ENCODE results near the gene CSPG4. TPM values are rescaled to one million over a fixed set of nuclear protein-coding genes. Genes with fewer than 3 reads are reported as not detected.

The CSPG4 gene
- total and polyA plus RNA-seq, 9 of the 15 experiments (the other 6 are each of a cell fraction or from before 2014, with no cell fraction given), result under 0.01 to 0.07 (median 0.04) TPM; not detected in 5

DNA sequence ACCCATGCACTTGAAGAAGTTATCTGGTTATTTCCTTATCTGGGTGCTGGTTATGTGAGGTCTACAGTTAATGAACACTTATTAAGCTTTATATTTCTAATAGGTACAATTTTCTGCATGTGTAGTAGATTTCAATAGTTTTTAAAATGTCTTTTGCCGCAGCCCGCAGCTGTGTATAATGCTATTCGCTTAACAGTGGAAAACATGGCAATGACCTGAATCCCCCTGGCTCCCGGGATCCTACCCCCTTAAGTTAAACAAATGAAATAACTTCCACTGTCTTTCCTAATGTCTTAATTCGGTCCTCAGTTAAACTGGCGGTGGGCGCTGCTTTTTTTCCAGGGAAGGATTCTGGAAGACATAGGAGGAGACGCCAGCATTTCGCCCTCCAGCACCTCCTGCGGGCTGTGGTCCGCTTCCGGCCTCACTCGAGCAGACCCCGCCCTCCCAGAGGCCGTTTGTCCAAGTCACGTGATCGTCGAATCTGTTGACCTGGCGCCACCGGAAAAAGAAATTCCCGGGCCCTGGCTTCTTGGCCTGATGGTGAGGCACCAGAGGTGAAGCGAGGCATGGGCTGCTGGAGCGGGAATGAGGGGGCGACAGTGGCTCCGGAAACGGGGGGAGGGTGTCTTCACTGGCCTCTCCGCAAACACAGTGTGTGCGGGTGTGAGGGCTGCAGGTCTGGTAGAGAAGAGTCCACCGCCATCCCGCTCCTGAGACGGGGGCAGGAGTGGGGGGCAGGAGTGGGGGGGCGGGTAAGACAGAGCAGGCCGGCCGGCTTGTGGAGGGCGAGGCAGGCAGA, 45.6 kb upstream of the CSPG4 start (continued):
- TF ChIP-seq, protein P1, sequence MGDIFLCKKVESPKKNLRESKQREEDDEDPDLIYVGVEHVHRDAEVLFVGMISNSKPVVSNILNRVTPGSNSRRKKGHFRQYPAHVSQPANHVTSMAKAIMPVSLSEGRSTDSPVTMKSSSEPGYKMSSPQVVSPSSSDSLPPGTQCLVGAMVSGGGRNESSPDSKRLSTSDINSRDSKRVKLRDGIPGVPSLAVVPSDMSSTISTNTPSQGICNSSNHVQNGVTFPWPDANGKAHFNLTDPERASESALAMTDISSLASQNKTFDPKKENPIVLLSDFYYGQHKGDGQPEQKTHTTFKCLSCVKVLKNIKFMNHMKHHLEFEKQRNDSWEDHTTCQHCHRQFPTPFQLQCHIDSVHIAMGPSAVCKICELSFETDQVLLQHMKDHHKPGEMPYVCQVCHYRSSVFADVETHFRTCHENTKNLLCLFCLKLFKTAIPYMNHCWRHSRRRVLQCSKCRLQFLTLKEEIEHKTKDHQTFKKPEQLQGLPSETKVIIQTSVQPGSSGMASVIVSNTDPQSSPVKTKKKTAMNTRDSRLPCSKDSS (IDR thresholded peaks at IDR 0.05; ENCODE audit: low read depth, partially characterized antibody), result no peak
- no peak for TF ChIP-seq CTBP1 (IDR thresholded peaks at IDR 0.05; ENCODE audit: borderline replicate concordance)
- TF ChIP-seq, protein P2, sequence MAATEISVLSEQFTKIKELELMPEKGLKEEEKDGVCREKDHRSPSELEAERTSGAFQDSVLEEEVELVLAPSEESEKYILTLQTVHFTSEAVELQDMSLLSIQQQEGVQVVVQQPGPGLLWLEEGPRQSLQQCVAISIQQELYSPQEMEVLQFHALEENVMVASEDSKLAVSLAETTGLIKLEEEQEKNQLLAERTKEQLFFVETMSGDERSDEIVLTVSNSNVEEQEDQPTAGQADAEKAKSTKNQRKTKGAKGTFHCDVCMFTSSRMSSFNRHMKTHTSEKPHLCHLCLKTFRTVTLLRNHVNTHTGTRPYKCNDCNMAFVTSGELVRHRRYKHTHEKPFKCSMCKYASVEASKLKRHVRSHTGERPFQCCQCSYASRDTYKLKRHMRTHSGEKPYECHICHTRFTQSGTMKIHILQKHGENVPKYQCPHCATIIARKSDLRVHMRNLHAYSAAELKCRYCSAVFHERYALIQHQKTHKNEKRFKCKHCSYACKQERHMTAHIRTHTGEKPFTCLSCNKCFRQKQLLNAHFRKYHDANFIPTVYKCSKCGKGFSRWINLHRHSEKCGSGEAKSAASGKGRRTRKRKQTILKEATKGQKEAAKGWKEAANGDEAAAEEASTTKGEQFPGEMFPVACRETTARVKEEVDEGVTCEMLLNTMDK (IDR thresholded peaks at IDR 0.05; ENCODE audit: borderline replicate concordance, insufficient read depth, low read depth, low read length, poor library complexity, severe bottlenecking), result no peak
- no peak for TF ChIP-seq ZNF830 (CRISPR knock-in tag; IDR thresholded peaks at IDR 0.05)
- TF ChIP-seq FUS (optimal IDR thresholded peaks at IDR 0.05; ENCODE audit: low read depth, low read length), result no peak
- no peak for TF ChIP-seq E2F1 (CRISPR knock-in tag; IDR thresholded peaks at IDR 0.05)
- no peak for TF ChIP-seq EWSR1 (IDR thresholded peaks at IDR 0.05; ENCODE audit: borderline replicate concordance, low read depth, partially characterized antibody)
- no peak for TF ChIP-seq ELF4 (CRISPR knock-in tag; IDR thresholded peaks at IDR 0.05)
- peak; percentile 40 to 47 for TF ChIP-seq NRF1 (conservative IDR thresholded peaks at IDR 0.05 in 1 of 2, IDR thresholded peaks at IDR 0.05 in 1 of 2)
- TF ChIP-seq CGGBP1 (CRISPR knock-in tag; IDR thresholded peaks at IDR 0.05), result no peak
- peak; percentile 76; the same call in 1 of the 2 replicates for TF ChIP-seq TFAP4 (CRISPR knock-in tag; IDR thresholded peaks at IDR 0.05; ENCODE audit: borderline replicate concordance)
- TF ChIP-seq SNAPC5 (CRISPR knock-in tag; IDR thresholded peaks at IDR 0.05), result no peak
- TF ChIP-seq NEUROD1 (IDR thresholded peaks at IDR 0.05; ENCODE audit: borderline replicate concordance, low read depth, low read length, partially characterized antibody), result peak; percentile 59
- no peak for TF ChIP-seq FIP1L1 (IDR thresholded peaks at IDR 0.05; ENCODE audit: low read depth, low read length, poor library complexity, severe bottlenecking)
- no peak for TF ChIP-seq NFYB (IDR thresholded peaks at IDR 0.05; ENCODE audit: extremely low read depth, insufficient read length)
- TF ChIP-seq SMC3 (conservative IDR thresholded peaks at IDR 0.05; ENCODE audit: insufficient read depth, low read depth, low read length), result no peak
- TF ChIP-seq GABPB1 (CRISPR knock-in tag; IDR thresholded peaks at IDR 0.05), result peak; percentile 70
- TF ChIP-seq GATA2 (CRISPR knock-in tag; IDR thresholded peaks at IDR 0.05), result no peak
- TF ChIP-seq ZNF644 (tag; IDR thresholded peaks at IDR 0.05; ENCODE audit: low read depth), result 0 out of 2 replicates have a peak, but pooled peaks have one; percentile 62
